GM23338 (cell line): ENCODE measurements around the gene MBNL1. TPM values are rescaled to one million over a fixed set of nuclear protein-coding genes. Genes with fewer than 3 reads are reported as not detected.

Experiments
- ATAC-seq: fragments of 200-7000 bp; cut with Tn5 transposase; 3 replicates; pipeline ENCODE4 v1.9.1; 2020
- DNase-seq: peaks from one replicate; pipeline ENCODE4 v3.0.0-alpha.2; 2015; ENCODE audit warnings: low spot score
- H2AFZ ChIP-seq: fragments of 200-600 bp; sonication (generic); 2 replicates; pipeline ENCODE4 v1.8.0; 2016; ENCODE audit warnings: antibody characterized with exemption, mild to moderate bottlenecking, moderate library complexity
- H3F3A ChIP-seq: fragments of 200-600 bp; sonication (generic); replicated peaks from 2 replicates; pipeline ENCODE4 v1.8.0; 2017; ENCODE audit warnings: antibody characterized with exemption, mixed run types, low read depth
- H3K27ac ChIP-seq: fragments of 200-600 bp; sonication (generic); 2 replicates; pipeline ENCODE4 v1.6.1; 2016; ENCODE audit warnings: low read depth
- H3K27me3 ChIP-seq: fragments of 200-600 bp; sonication (generic); 2 replicates; pipeline ENCODE4 v1.8.0; 2016; ENCODE audit warnings: mild to moderate bottlenecking, mixed run types, moderate library complexity; ENCODE audit not compliant: insufficient read depth
- H3K36me3 ChIP-seq: fragments of 200-600 bp; sonication (generic); 2 replicates; pipeline ENCODE4 v1.8.0; 2016; ENCODE audit warnings: mild to moderate bottlenecking; ENCODE audit not compliant: insufficient read depth
- H3K4me1 ChIP-seq: fragments of 200-600 bp; sonication (generic); 2 replicates; pipeline ENCODE4 v1.8.0; 2016; ENCODE audit warnings: mild to moderate bottlenecking, moderate library complexity; ENCODE audit not compliant: insufficient read depth
- H3K4me2 ChIP-seq: fragments of 200-600 bp; sonication (generic); 2 replicates; pipeline ENCODE4 v1.7.1; 2017; ENCODE audit warnings: mixed run types
- H3K4me3 ChIP-seq: fragments of 200-600 bp; sonication (generic); 2 replicates; pipeline ENCODE4 v1.6.1; 2016; ENCODE audit warnings: mixed run types
- H3K79me2 ChIP-seq: fragments of 200-600 bp; sonication (generic); replicated peaks from 2 replicates; pipeline ENCODE4 v1.8.0; 2017; ENCODE audit warnings: mild to moderate bottlenecking; ENCODE audit not compliant: insufficient read depth
- H3K9me2 ChIP-seq: fragments of 200-600 bp; sonication (generic); 2 replicates; pipeline ENCODE4 v1.8.0; 2017; ENCODE audit not compliant: insufficient read depth
- H4K20me1 ChIP-seq: fragments of 200-600 bp; sonication (generic); replicated peaks from 2 replicates; pipeline ENCODE4 v1.8.0; 2017; ENCODE audit warnings: mild to moderate bottlenecking; ENCODE audit not compliant: insufficient read depth
- H3K27ac Mint-ChIP-seq: 2 replicates; pipeline ENCODE4 v1.8.0; 2020; ENCODE audit warnings: inconsistent platforms, mild to moderate bottlenecking, moderate library complexity, mixed read lengths
- H3K27me3 Mint-ChIP-seq: 3 replicates; pipeline ENCODE4 v1.8.0; 2022; ENCODE audit warnings: low read depth, mild to moderate bottlenecking, moderate library complexity, mixed read lengths, inconsistent platforms; ENCODE audit not compliant: insufficient read depth, poor library complexity
- H3K36me3 Mint-ChIP-seq: 3 replicates; pipeline ENCODE4 v1.8.0; 2021; ENCODE audit warnings: low read depth, mild to moderate bottlenecking, inconsistent platforms, moderate library complexity, mixed read lengths
- H3K4me1 Mint-ChIP-seq: 3 replicates; pipeline ENCODE4 v1.8.0; 2020; ENCODE audit warnings: mild to moderate bottlenecking, inconsistent platforms, mixed read lengths
- H3K4me3 Mint-ChIP-seq: 3 replicates; pipeline ENCODE4 v1.8.0; 2021; ENCODE audit warnings: moderate library complexity, mild to moderate bottlenecking, inconsistent platforms, mixed read lengths
- H3K9me3 Mint-ChIP-seq: 3 replicates; pipeline ENCODE4 v1.8.0; 2020; ENCODE audit warnings: moderate library complexity, mild to moderate bottlenecking, inconsistent platforms, mixed read lengths
- CREB1 ChIP-seq: fragments of 250-450 bp; sonication (Bioruptor Pico); IDR thresholded peaks from 2 replicates; pipeline ENCODE4 v1.5.0; 2020; ENCODE audit warnings: low read depth, mild to moderate bottlenecking, moderate library complexity
- EZH2 ChIP-seq: fragments of 200-600 bp; sonication (generic); IDR thresholded peaks from one replicate; pipeline ENCODE4 v1.8.0; 2017; ENCODE audit warnings: antibody characterized with exemption, mild to moderate bottlenecking, low read depth; ENCODE audit not compliant: unreplicated experiment
- EZH2phosphoT487 ChIP-seq: fragments of 200-600 bp; sonication (generic); IDR thresholded peaks from one replicate; pipeline ENCODE4 v1.8.1; 2018; ENCODE audit warnings: antibody characterized with exemption; ENCODE audit not compliant: unreplicated experiment
- JUNB ChIP-seq: IDR thresholded peaks from one replicate; pipeline ENCODE4 v1.6.1; 2016; ENCODE audit warnings: antibody characterized with exemption; ENCODE audit not compliant: unreplicated experiment
- NANOG ChIP-seq: IDR thresholded peaks from 2 replicates; pipeline ENCODE4 v1.6.1; 2016; ENCODE audit warnings: antibody characterized with exemption, borderline replicate concordance
- POLR2AphosphoS5 ChIP-seq: IDR thresholded peaks from 2 replicates; pipeline ENCODE4 v1.6.1; 2016; ENCODE audit warnings: antibody characterized with exemption, low read depth
- STAT1 ChIP-seq: IDR thresholded peaks from one replicate; pipeline ENCODE4 v1.6.1; 2016; ENCODE audit warnings: antibody characterized with exemption; ENCODE audit not compliant: unreplicated experiment
- ZNF114 ChIP-seq: fragments of 250-450 bp; sonication (Bioruptor Pico); IDR thresholded peaks from 2 replicates; pipeline ENCODE4 v1.5.0; 2020; ENCODE audit warnings: mild to moderate bottlenecking, moderate library complexity
- ZNF331 ChIP-seq: fragments of 250-450 bp; sonication (Bioruptor Pico); IDR thresholded peaks from 2 replicates; pipeline ENCODE4 v1.5.0; 2020; ENCODE audit warnings: low read depth, mild to moderate bottlenecking, moderate library complexity
- polyA plus RNA-seq: library from polyadenylated mRNA; unstranded; fragments of >200 nt; fragmentation: Nextera tagmentation; extraction: Ambion mirVana; gene quantifications from 2 replicates; pipeline ENCODE4 v1.2.1, GENCODE V29; 2016
- total RNA-seq: library from RNA; depleted of rRNA; stranded (reverse); fragments of >200 nt; shearing (Covaris generic); gene quantifications from 2 replicates; pipeline ENCODE4 v1.2.3, GENCODE V29; 2014
- TF ChIP-seq, protein P1 (sequence below): fragments of 250-450 bp; sonication (Bioruptor Pico); IDR thresholded peaks from 2 replicates; pipeline ENCODE4 v1.5.0; 2020; ENCODE audit warnings: mild to moderate bottlenecking, moderate library complexity
- TF ChIP-seq, protein P2 (sequence below): IDR thresholded peaks from 2 replicates; pipeline ENCODE4 v1.6.1; 2016; ENCODE audit warnings: antibody characterized with exemption
- TF ChIP-seq, protein P3 (sequence below), 2 experiments: fragments of 200-600 bp in 1 of 2; sonication (generic) in 1 of 2; conservative IDR thresholded peaks; 2 replicates each; pipeline versions ENCODE4 v1.5.1 to v1.6.1; 2016 to 2017; ENCODE audit warnings: antibody characterized with exemption in 2 of 2, low read depth in 2 of 2, mild to moderate bottlenecking in 2 of 2, moderate library complexity in 1 of 2

MBNL1 gene
- total and polyA plus RNA-seq, 2 experiments from 2014 or later: 9.4 to 23.2 TPM

DNA sequence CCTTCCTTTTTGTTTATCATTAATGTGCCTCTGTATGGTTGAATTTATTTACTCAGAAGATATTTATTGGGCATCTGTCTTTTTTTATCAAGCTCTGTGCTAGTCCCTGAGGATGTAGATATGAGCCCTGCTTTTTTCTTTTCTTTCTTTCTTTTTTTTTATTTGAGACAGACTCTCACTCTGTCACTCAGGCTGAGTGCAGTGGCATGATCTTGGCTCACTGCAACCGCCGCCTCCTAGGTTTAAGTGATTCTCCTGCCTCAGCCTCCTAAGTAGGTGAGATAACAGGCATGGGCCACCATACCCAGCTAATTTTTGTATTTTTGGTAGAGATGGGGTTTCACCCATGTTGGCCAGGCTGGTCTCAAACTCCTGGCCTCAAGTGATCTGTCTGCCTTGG lies 58.5 kb downstream of the MBNL1 start:
- Histone ChIP-seq H3K27ac (no peak overlapping the region), H3K9me2 (no peaks in the 10 kb centered on the region), H3K4me2 (no peak overlapping the region), H3K4me3 (no peak overlapping the region), H3F3A (no peaks in the 10 kb centered on the region), H3K4me1 (0 out of 2 replicates have a peak, but pooled peaks cover 6% of the 10 kb centered on the region), H2AFZ (no peak overlapping the region), H3K27me3 (no peaks in the 10 kb centered on the region), H3K36me3 (no peaks in the 10 kb centered on the region), H3K79me2 (peaks cover 72% of the 10 kb centered on the region), H4K20me1 (no peaks in the 10 kb centered on the region; the same call in 1 of the 2 replicates)
- H3K4me1 Mint-ChIP-seq: peaks cover 13% of the 10 kb centered on the region
- H3K27ac Mint-ChIP-seq: no peak overlapping the region
- peaks cover 4% of the 10 kb centered on the region; the same call in 1 of the 3 replicates for H3K9me3 Mint-ChIP-seq
- TF ChIP-seq, protein P1, sequence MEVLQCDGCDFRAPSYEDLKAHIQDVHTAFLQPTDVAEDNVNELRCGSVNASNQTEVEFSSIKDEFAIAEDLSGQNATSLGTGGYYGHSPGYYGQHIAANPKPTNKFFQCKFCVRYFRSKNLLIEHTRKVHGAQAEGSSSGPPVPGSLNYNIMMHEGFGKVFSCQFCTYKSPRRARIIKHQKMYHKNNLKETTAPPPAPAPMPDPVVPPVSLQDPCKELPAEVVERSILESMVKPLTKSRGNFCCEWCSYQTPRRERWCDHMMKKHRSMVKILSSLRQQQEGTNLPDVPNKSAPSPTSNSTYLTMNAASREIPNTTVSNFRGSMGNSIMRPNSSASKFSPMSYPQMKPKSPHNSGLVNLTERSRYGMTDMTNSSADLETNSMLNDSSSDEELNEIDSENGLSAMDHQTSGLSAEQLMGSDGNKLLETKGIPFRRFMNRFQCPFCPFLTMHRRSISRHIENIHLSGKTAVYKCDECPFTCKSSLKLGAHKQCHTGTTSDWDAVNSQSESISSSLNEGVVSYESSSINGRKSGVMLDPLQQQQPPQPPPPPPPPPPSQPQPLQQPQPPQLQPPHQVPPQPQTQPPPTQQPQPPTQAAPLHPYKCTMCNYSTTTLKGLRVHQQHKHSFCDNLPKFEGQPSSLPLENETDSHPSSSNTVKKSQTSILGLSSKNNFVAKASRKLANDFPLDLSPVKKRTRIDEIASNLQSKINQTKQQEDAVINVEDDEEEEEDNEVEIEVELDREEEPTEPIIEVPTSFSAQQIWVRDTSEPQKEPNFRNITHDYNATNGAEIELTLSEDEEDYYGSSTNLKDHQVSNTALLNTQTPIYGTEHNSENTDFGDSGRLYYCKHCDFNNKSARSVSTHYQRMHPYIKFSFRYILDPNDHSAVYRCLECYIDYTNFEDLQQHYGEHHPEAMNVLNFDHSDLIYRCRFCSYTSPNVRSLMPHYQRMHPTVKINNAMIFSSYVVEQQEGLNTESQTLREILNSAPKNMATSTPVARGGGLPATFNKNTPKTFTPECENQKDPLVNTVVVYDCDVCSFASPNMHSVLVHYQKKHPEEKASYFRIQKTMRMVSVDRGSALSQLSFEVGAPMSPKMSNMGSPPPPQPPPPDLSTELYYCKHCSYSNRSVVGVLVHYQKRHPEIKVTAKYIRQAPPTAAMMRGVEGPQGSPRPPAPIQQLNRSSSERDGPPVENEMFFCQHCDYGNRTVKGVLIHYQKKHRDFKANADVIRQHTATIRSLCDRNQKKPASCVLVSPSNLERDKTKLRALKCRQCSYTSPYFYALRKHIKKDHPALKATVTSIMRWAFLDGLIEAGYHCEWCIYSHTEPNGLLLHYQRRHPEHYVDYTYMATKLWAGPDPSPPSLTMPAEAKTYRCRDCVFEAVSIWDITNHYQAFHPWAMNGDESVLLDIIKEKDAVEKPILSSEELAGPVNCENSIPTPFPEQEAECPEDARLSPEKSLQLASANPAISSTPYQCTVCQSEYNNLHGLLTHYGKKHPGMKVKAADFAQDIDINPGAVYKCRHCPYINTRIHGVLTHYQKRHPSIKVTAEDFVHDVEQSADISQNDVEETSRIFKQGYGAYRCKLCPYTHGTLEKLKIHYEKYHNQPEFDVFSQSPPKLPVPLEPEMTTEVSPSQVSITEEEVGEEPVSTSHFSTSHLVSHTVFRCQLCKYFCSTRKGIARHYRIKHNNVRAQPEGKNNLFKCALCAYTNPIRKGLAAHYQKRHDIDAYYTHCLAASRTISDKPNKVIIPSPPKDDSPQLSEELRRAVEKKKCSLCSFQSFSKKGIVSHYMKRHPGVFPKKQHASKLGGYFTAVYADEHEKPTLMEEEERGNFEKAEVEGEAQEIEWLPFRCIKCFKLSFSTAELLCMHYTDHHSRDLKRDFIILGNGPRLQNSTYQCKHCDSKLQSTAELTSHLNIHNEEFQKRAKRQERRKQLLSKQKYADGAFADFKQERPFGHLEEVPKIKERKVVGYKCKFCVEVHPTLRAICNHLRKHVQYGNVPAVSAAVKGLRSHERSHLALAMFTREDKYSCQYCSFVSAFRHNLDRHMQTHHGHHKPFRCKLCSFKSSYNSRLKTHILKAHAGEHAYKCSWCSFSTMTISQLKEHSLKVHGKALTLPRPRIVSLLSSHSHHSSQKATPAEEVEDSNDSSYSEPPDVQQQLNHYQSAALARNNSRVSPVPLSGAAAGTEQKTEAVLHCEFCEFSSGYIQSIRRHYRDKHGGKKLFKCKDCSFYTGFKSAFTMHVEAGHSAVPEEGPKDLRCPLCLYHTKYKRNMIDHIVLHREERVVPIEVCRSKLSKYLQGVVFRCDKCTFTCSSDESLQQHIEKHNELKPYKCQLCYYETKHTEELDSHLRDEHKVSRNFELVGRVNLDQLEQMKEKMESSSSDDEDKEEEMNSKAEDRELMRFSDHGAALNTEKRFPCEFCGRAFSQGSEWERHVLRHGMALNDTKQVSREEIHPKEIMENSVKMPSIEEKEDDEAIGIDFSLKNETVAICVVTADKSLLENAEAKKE (CRISPR knock-in tag): no peak
- TF ChIP-seq EZH2: no peak
- no peak for TF ChIP-seq STAT1
- no peak for TF ChIP-seq ZNF114
- TF ChIP-seq EZH2phosphoT487: no peak
- TF ChIP-seq, protein P2, sequence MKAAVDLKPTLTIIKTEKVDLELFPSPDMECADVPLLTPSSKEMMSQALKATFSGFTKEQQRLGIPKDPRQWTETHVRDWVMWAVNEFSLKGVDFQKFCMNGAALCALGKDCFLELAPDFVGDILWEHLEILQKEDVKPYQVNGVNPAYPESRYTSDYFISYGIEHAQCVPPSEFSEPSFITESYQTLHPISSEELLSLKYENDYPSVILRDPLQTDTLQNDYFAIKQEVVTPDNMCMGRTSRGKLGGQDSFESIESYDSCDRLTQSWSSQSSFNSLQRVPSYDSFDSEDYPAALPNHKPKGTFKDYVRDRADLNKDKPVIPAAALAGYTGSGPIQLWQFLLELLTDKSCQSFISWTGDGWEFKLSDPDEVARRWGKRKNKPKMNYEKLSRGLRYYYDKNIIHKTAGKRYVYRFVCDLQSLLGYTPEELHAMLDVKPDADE: no peak
- no peak for TF ChIP-seq CREB1 (CRISPR knock-in tag)
- TF ChIP-seq JUNB: no peak
- no peak for TF ChIP-seq POLR2AphosphoS5
- TF ChIP-seq NANOG: no peak
- no peak for TF ChIP-seq ZNF331
- TF ChIP-seq, protein P3, sequence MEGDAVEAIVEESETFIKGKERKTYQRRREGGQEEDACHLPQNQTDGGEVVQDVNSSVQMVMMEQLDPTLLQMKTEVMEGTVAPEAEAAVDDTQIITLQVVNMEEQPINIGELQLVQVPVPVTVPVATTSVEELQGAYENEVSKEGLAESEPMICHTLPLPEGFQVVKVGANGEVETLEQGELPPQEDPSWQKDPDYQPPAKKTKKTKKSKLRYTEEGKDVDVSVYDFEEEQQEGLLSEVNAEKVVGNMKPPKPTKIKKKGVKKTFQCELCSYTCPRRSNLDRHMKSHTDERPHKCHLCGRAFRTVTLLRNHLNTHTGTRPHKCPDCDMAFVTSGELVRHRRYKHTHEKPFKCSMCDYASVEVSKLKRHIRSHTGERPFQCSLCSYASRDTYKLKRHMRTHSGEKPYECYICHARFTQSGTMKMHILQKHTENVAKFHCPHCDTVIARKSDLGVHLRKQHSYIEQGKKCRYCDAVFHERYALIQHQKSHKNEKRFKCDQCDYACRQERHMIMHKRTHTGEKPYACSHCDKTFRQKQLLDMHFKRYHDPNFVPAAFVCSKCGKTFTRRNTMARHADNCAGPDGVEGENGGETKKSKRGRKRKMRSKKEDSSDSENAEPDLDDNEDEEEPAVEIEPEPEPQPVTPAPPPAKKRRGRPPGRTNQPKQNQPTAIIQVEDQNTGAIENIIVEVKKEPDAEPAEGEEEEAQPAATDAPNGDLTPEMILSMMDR (conservative IDR thresholded peaks at IDR 0.05; ENCODE audit: low read depth in 2 of 2): no peak
- ATAC-seq (no peak), DNase-seq (no peak)
- peaks cover 8% of the 10 kb centered on the region; the same call in 2 of the 3 replicates for H3K36me3 Mint-ChIP-seq
- peaks cover 4% of the 10 kb centered on the region for H3K27me3 Mint-ChIP-seq
- H3K4me3 Mint-ChIP-seq: no peak overlapping the region
